ENCODE measurements around the gene SFXN3.

The SFXN3 gene

DNA sequence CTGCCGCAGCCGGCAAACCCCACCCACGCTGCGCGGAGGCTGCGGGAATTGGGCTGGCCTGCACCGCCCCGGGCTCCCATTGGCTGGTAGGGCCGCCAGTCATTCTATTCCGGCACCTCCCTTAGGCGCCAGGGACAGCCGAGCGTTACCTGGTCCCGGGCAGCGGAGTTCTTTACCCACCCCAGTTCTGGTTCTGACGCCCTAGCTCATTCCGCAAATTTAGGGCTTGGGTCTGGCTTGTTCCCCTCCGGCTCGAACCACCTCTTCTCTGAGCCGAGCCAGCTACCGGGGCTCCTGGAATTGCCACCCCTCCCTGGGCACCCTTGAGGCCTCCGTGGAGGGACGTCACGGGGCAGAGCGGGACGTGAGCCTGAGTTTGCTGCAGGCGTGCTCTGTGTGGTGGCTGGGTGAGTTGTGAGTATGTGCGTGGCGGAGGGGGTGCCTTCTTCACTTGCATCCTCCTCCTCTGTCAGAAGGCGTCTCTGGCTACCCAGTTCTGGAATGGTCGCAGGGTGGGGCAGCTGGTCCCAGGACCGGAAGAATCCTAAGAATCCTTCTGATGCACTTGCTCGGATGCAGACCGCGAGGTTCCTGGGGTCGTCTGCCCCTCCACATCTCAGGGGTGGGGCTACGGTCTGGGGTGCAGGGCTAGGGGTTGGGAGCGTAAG lies at the start of gene SFXN3, which contains the start of gene PDZD7:
Gene SFXN3 (plus strand): TSS at position 107 of the 668 bp plus-strand sequence. CDS start 3,461 bp downstream, outside the sequence.
Gene PDZD7 (minus strand): TSS at position 2 of the 668 bp plus-strand sequence. CDS start 910 bp downstream, outside the sequence.
- WGBS (ENCODE audit: insufficient coverage, insufficient read length), result no CpG with 5 or more reads among the region's 38 CpGs

GRCh38 chr10:100982916-100983830 lies 47.9 kb upstream of the SFXN3 start:
- H3K27ac ChIP-seq (ENCODE audit: low read length), result no peak overlapping the region
- peaks cover 6% of the 10 kb centered on the region; the same call in 1 of the 2 replicates for H3K36me3 ChIP-seq (ENCODE audit: control insufficient read depth, insufficient read depth, low read length)
- no peaks in the 10 kb centered on the region for H3K27me3 ChIP-seq (ENCODE audit: control insufficient read depth, insufficient read depth, low read length)
- no peak for DNase-seq (ENCODE audit: low read depth, low spot score)
- no CpG with 5 or more reads among the region's 24 CpGs for WGBS (ENCODE audit: insufficient coverage, insufficient read length)
- 0 out of 2 replicates have a peak, but pooled peaks cover 2% of the 10 kb centered on the region for H3K4me1 ChIP-seq (ENCODE audit: control insufficient read depth, insufficient read depth, low read length)
- H3K9me3 ChIP-seq (ENCODE audit: control insufficient read depth, insufficient read depth, low read length), result no peaks in the 10 kb centered on the region
- H3K4me3 ChIP-seq (ENCODE audit: low read length), result no peak overlapping the region

More for the DNA sequence above, at the start of gene SFXN3, which contains the start of gene PDZD7:
- peak within 1 kb of the TSS; percentile 51; the same call in 1 of the 2 replicates for H3K4me3 ChIP-seq (ENCODE audit: low read length)
- no peaks in the 10 kb centered on the region for H3K36me3 ChIP-seq (ENCODE audit: control insufficient read depth, insufficient read depth, low read length)
- peaks cover 4% of the 10 kb centered on the region; the same call in 1 of the 2 replicates for H3K27me3 ChIP-seq (ENCODE audit: control insufficient read depth, insufficient read depth, low read length)
- H3K9me3 ChIP-seq (ENCODE audit: control insufficient read depth, insufficient read depth, low read length), result no peaks in the 10 kb centered on the region
- H3K4me1 ChIP-seq (ENCODE audit: control insufficient read depth, insufficient read depth, low read length), result peaks cover 11% of the 10 kb centered on the region; the same call in 1 of the 2 replicates
- H3K27ac ChIP-seq (ENCODE audit: low read length), result no peak within 1 kb of the TSS
- no peak for DNase-seq (ENCODE audit: low read depth, low spot score)

DNA sequence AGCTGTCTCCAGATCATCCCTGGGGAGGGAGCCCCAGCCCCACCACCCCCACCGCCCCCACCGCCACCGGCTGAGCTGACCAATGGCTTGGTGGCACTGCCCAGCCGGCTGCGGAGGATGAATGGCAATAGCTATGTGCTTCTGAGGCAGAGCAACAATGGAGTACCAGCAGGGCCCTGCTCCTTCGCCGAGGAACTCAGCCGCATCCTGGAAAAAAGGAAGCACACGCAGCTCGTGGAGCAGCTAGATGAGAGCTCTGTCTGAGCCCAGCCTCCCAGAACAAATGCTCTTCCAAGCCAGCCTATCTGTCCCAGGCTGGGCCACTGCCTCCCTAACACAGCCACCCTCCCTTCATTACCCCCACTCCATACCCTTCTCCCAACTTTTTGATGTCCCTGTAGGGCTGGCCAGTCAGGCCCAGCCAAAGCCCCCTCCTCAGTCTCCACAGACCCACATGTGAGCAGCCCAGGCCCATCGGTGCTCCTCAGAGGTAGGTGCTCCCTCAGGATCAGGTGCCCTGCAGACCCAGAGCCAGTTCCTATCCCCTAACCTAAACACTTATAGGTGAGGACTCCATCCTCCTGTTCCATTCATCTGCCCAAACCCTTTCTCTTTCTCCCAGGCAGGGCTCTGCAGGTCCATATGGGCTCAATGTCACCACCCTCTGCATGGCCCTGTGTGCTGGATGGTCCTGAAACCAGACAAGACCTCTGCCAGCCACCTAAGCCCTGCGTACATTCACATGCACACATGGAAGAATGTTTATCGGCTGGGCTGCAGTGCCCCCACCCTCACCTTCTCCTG lies 47.0 kb upstream of the SFXN3 start:
- peaks cover 4% of the 10 kb centered on the region; the same call in 1 of the 2 replicates for H3K4me1 ChIP-seq (ENCODE audit: control insufficient read depth, insufficient read depth, low read length)
- H3K27ac ChIP-seq (ENCODE audit: low read length), result no peak overlapping the region
- no peaks in the 10 kb centered on the region for H3K27me3 ChIP-seq (ENCODE audit: control insufficient read depth, insufficient read depth, low read length)
- H3K36me3 ChIP-seq (ENCODE audit: control insufficient read depth, insufficient read depth, low read length), result peaks cover 9% of the 10 kb centered on the region
- no CpG with 5 or more reads among the region's 13 CpGs for WGBS (ENCODE audit: insufficient coverage, insufficient read length)
- no peak overlapping the region for H3K4me3 ChIP-seq (ENCODE audit: low read length)
- DNase-seq (ENCODE audit: low read depth, low spot score), result no peak
- no peaks in the 10 kb centered on the region for H3K9me3 ChIP-seq (ENCODE audit: control insufficient read depth, insufficient read depth, low read length)

- peaks cover 14% of the 10 kb centered on the region for H3K36me3 ChIP-seq (ENCODE audit: control insufficient read depth, insufficient read depth, low read length)
- WGBS (ENCODE audit: insufficient coverage, insufficient read length), result no CpG with 5 or more reads among the region's 2 CpGs
- no peaks in the 10 kb centered on the region for H3K9me3 ChIP-seq (ENCODE audit: control insufficient read depth, insufficient read depth, low read length)
Observed at GRCh38 chr10:100984672-100985177, 46.3 kb upstream of the SFXN3 start.

DNA sequence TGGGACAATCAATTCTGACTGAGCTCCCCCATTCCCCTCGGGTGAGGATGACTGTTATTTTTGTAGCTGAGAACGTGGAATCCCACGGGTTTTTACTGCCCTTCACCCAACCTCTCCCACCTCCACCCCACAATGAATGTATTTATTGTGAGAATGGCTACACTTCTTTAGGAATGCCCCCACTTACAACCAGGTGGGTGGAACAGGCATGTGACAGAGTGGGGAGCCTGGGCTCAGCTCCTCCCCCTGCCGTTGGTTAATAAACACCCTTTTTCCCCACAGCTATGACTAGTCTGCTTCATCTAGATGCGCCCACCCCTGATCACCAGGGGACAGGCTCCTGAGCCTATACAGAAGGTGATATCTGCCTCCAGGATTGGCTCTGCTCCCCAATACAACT lies 45.7 kb upstream of the SFXN3 start:
- Histone ChIP-seq H3K4me3 (ENCODE audit: low read length) (no peak overlapping the region), H3K27me3 (ENCODE audit: control insufficient read depth, insufficient read depth, low read length) (no peaks in the 10 kb centered on the region), H3K9me3 (ENCODE audit: control insufficient read depth, insufficient read depth, low read length) (no peaks in the 10 kb centered on the region), H3K4me1 (ENCODE audit: control insufficient read depth, insufficient read depth, low read length) (peaks cover 4% of the 10 kb centered on the region; the same call in 1 of the 2 replicates), H3K27ac (ENCODE audit: low read length) (no peak overlapping the region), H3K36me3 (ENCODE audit: control insufficient read depth, insufficient read depth, low read length) (peaks cover 11% of the 10 kb centered on the region)
- WGBS (ENCODE audit: insufficient coverage, insufficient read length), result no CpG with 5 or more reads among the region's 5 CpGs
- no peak for DNase-seq (ENCODE audit: low read depth, low spot score)

More at GRCh38 chr10:100984672-100985177, 46.3 kb upstream of the SFXN3 start:
- H3K4me3 ChIP-seq (ENCODE audit: low read length), result no peak overlapping the region
- no peak for DNase-seq (ENCODE audit: low read depth, low spot score)
- H3K27me3 ChIP-seq (ENCODE audit: control insufficient read depth, insufficient read depth, low read length), result no peaks in the 10 kb centered on the region
- H3K27ac ChIP-seq (ENCODE audit: low read length), result no peak overlapping the region
- H3K4me1 ChIP-seq (ENCODE audit: control insufficient read depth, insufficient read depth, low read length), result peaks cover 4% of the 10 kb centered on the region; the same call in 1 of the 2 replicates

- Histone ChIP-seq H3K4me3 (ENCODE audit: low read length) (peak overlapping the region; percentile 84), H3K4me1 (ENCODE audit: control insufficient read depth, insufficient read depth, low read length) (peaks cover 4% of the 10 kb centered on the region; the same call in 1 of the 2 replicates), H3K9me3 (ENCODE audit: control insufficient read depth, insufficient read depth, low read length) (no peaks in the 10 kb centered on the region), H3K27ac (ENCODE audit: low read length) (no peak overlapping the region), H3K27me3 (ENCODE audit: control insufficient read depth, insufficient read depth, low read length) (no peaks in the 10 kb centered on the region), H3K36me3 (ENCODE audit: control insufficient read depth, insufficient read depth, low read length) (peaks cover 23% of the 10 kb centered on the region)
- no peak for DNase-seq (ENCODE audit: low read depth, low spot score)
- no CpG with 5 or more reads among the region's 17 CpGs for WGBS (ENCODE audit: insufficient coverage, insufficient read length)
Observed at GRCh38 chr10:100986623-100986951, 44.4 kb upstream of the SFXN3 start.

DNA sequence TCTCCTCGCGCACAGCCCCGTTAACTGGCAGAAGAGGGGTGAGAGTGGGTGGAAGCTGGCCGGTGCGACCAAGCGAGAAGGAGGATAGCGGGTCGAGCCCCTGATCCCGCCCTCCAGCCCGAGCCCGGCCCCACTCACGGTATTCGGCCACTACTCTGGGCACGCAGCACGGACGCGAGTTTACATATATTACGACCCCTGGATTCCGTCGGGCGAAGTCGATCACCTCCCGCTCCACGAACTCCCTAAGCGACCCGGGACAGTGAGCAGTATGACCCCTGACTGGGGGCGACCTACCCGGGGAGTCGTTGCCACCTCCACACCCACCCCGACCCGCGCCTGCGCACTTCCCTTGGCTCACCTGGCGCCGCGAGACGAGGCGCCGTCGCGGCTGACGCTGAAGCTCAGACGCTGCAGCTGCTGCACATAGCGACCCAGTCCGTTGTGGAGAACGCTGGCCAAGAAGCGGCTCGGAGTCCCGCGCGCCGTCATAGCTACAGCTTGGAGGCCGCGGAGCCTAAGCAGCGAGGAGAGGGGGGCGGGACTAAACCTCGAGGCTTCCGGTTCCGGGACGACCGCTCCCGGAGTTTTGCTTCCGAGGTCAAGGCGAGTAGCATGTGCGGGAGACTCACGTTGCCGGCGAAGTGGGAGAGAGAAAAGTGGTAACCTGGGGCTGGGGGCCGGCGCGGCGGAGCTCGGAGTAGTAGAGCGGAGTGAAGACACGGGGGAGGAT lies 43.9 kb upstream of the SFXN3 start, which contains the start of the genes MRPL43 and TWNK:
Gene MRPL43 (minus strand): TSS at position 546 of the 733 bp plus-strand sequence. CDS start 54 bp downstream, at position 492.
Gene TWNK (plus strand): TSS at position 592 of the 733 bp plus-strand sequence. CDS start 668 bp downstream, outside the sequence.
- Histone ChIP-seq H3K27ac (ENCODE audit: low read length) (no peak within 1 kb of the TSS), H3K27me3 (ENCODE audit: control insufficient read depth, insufficient read depth, low read length) (no peaks in the 10 kb centered on the region), H3K4me1 (ENCODE audit: control insufficient read depth, insufficient read depth, low read length) (peaks cover 4% of the 10 kb centered on the region; the same call in 1 of the 2 replicates), H3K4me3 (ENCODE audit: low read length) (peak within 1 kb of the TSS; percentile 84), H3K36me3 (ENCODE audit: control insufficient read depth, insufficient read depth, low read length) (peaks cover 23% of the 10 kb centered on the region), H3K9me3 (ENCODE audit: control insufficient read depth, insufficient read depth, low read length) (no peaks in the 10 kb centered on the region)
- no CpG with 5 or more reads among the region's 75 CpGs for WGBS (ENCODE audit: insufficient coverage, insufficient read length)
- no peak for DNase-seq (ENCODE audit: low read depth, low spot score)

- DNase-seq (ENCODE audit: low read depth, low spot score), result no peak
- no peaks in the 10 kb centered on the region for H3K27me3 ChIP-seq (ENCODE audit: control insufficient read depth, insufficient read depth, low read length)
- no peaks in the 10 kb centered on the region for H3K9me3 ChIP-seq (ENCODE audit: control insufficient read depth, insufficient read depth, low read length)
- H3K36me3 ChIP-seq (ENCODE audit: control insufficient read depth, insufficient read depth, low read length), result peaks cover 23% of the 10 kb centered on the region
- H3K4me3 ChIP-seq (ENCODE audit: low read length), result peak overlapping the region; percentile 84
- no CpG with 5 or more reads among the region's 15 CpGs for WGBS (ENCODE audit: insufficient coverage, insufficient read length)
- H3K4me1 ChIP-seq (ENCODE audit: control insufficient read depth, insufficient read depth, low read length), result peaks cover 4% of the 10 kb centered on the region; the same call in 1 of the 2 replicates
- no peak overlapping the region for H3K27ac ChIP-seq (ENCODE audit: low read length)
Observed at GRCh38 chr10:100987685-100988049, 43.4 kb upstream of the SFXN3 start.

DNA sequence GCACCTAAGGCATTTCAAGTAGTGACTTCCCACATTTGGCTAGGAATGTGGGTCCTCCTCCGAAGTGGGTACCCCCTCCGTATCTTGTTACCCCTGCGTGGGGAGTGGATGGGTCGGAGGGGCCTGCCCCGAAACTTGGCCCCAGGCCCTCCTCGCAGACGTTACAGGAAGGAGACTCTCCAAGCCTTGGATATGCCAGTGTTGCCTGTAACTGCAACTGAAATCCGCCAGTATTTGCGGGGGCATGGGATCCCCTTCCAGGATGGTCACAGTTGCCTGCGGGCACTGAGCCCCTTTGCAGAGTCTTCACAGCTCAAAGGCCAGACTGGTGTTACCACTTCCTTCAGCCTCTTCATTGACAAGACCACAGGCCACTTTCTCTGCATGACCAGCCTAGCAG lies 42.9 kb upstream of the SFXN3 start:
- no peaks in the 10 kb centered on the region for H3K27me3 ChIP-seq (ENCODE audit: control insufficient read depth, insufficient read depth, low read length)
- DNase-seq (ENCODE audit: low read depth, low spot score), result no peak
- no CpG with 5 or more reads among the region's 10 CpGs for WGBS (ENCODE audit: insufficient coverage, insufficient read length)
- H3K4me3 ChIP-seq (ENCODE audit: low read length), result peak overlapping the region; percentile 84
- no peak overlapping the region for H3K27ac ChIP-seq (ENCODE audit: low read length)
- no peaks in the 10 kb centered on the region for H3K9me3 ChIP-seq (ENCODE audit: control insufficient read depth, insufficient read depth, low read length)
- peaks cover 25% of the 10 kb centered on the region for H3K36me3 ChIP-seq (ENCODE audit: control insufficient read depth, insufficient read depth, low read length)
- H3K4me1 ChIP-seq (ENCODE audit: control insufficient read depth, insufficient read depth, low read length), result peaks cover 4% of the 10 kb centered on the region; the same call in 1 of the 2 replicates
